Glutamatergic neuron (in vitro differentiated cells): ENCODE data around the gene ZBED1. TPM values are rescaled to one million over a fixed set of nuclear protein-coding genes. Genes with fewer than 3 reads are reported as not detected.
"Not testable (repeated sequence)": the region's sequence is repeated elsewhere in the genome, so short reads cannot be mapped to it uniquely, and the experiment has no call there.

ENCODE experiments used
- DNase-seq: peaks from one replicate; pipeline ENCODE4 v3.0.0; 2022
- H3K27ac Mint-ChIP-seq: one replicate; pipeline ENCODE4 v1.8.0; 2020; ENCODE audit warnings: mild to moderate bottlenecking, mixed read lengths, inconsistent platforms; ENCODE audit not compliant: unreplicated experiment
- H3K27me3 Mint-ChIP-seq: one replicate; pipeline ENCODE4 v1.8.0; 2020; ENCODE audit warnings: mild to moderate bottlenecking, moderate library complexity, mixed read lengths, inconsistent platforms; ENCODE audit not compliant: unreplicated experiment
- H3K36me3 Mint-ChIP-seq: one replicate; pipeline ENCODE4 v1.8.0; 2020; ENCODE audit warnings: mild to moderate bottlenecking, mixed read lengths, inconsistent platforms; ENCODE audit not compliant: unreplicated experiment
- H3K4me1 Mint-ChIP-seq: one replicate; pipeline ENCODE4 v1.8.0; 2020; ENCODE audit warnings: mild to moderate bottlenecking, low read depth, mixed read lengths, inconsistent platforms; ENCODE audit not compliant: unreplicated experiment
- H3K4me3 Mint-ChIP-seq: one replicate; pipeline ENCODE4 v1.8.0; 2020; ENCODE audit warnings: mild to moderate bottlenecking, mixed read lengths, inconsistent platforms; ENCODE audit not compliant: unreplicated experiment
- H3K9me3 Mint-ChIP-seq: one replicate; pipeline ENCODE4 v1.8.0; 2020; ENCODE audit warnings: mild to moderate bottlenecking, moderate library complexity, mixed read lengths, inconsistent platforms; ENCODE audit not compliant: unreplicated experiment
- CTCF ChIP-seq: fragments of 200-600 bp; sonication (generic); IDR thresholded peaks from one replicate; pipeline ENCODE4 v1.5.0; 2021; ENCODE audit not compliant: partially characterized antibody, unreplicated experiment
- total RNA-seq: library from RNA; stranded (reverse); fragmentation: NEBNext Ultra II Directional; extraction: Animal tissue kit (Norgen Biotek cat#: 25700); gene quantifications from one replicate; pipeline ENCODE4 v1.2.1, GENCODE V29; 2021; ENCODE audit not compliant: unreplicated experiment

ZBED1 gene
- total RNA-seq, 1 donor from 2014 or later = 45.4 TPM

GRCh38 chrX:2471641-2472040 lies 29.1 kb downstream of the ZBED1 start:
- Mint-ChIP-seq H3K9me3 (peaks cover 7% of the 10 kb centered on the region), H3K27ac (no peak overlapping the region), H3K27me3 (peaks cover 8% of the 10 kb centered on the region), H3K4me1 (no peaks in the 10 kb centered on the region), H3K4me3 (no peak overlapping the region), H3K36me3 (no peaks in the 10 kb centered on the region)
- no peak for DNase-seq
- no peak for TF ChIP-seq CTCF

- H3K9me3 Mint-ChIP-seq, H3K36me3 Mint-ChIP-seq: not testable (repeated sequence)
Measured at GRCh38 chrX:2471126-2471525, 29.6 kb downstream of the ZBED1 start.

GRCh38 chrX:2469852-2470251 lies 30.9 kb downstream of the ZBED1 start:
- not testable (repeated sequence) for H3K4me3 Mint-ChIP-seq, H3K4me1 Mint-ChIP-seq, DNase-seq, H3K36me3 Mint-ChIP-seq, H3K27me3 Mint-ChIP-seq, H3K27ac Mint-ChIP-seq, H3K9me3 Mint-ChIP-seq

More at GRCh38 chrX:2471126-2471525, 29.6 kb downstream of the ZBED1 start:
- H3K4me3 Mint-ChIP-seq, DNase-seq, H3K27ac Mint-ChIP-seq, H3K4me1 Mint-ChIP-seq, H3K27me3 Mint-ChIP-seq: not testable (repeated sequence)

GRCh38 chrX:2469196-2469685 lies 31.5 kb downstream of the ZBED1 start:
- H3K36me3 Mint-ChIP-seq = no peaks in the 10 kb centered on the region
- no peak overlapping the region for H3K4me3 Mint-ChIP-seq
- peaks cover 8% of the 10 kb centered on the region for H3K27me3 Mint-ChIP-seq
- H3K4me1 Mint-ChIP-seq = no peaks in the 10 kb centered on the region
- no peak for DNase-seq
- peaks cover 7% of the 10 kb centered on the region for H3K9me3 Mint-ChIP-seq
- no peak for TF ChIP-seq CTCF
- no peak overlapping the region for H3K27ac Mint-ChIP-seq

GRCh38 chrX:2468261-2469195 lies 32.2 kb downstream of the ZBED1 start:
- Mint-ChIP-seq H3K27me3 (peaks cover 9% of the 10 kb centered on the region), H3K36me3 (peaks cover under 1% of the 10 kb centered on the region), H3K9me3 (peaks cover 3% of the 10 kb centered on the region), H3K4me1 (peaks cover under 1% of the 10 kb centered on the region), H3K27ac (no peak overlapping the region), H3K4me3 (no peak overlapping the region)
- DNase-seq = no peak
- TF ChIP-seq CTCF = no peak
